Hematopoietic multipotent progenitor cell (in vitro differentiated cells): ENCODE results near the gene RGMA. TPM values are rescaled to one million over a fixed set of nuclear protein-coding genes. Genes with fewer than 3 reads are reported as not detected.

Experiments
- DNase-seq, 3 donors: peaks; one replicate each; pipeline ENCODE4 v3.0.0-alpha.2; 2011 to 2015; ENCODE audit warnings: low read depth in 2 of 3, low spot score in 2 of 3
- total RNA-seq: library from RNA; depleted of rRNA; stranded (reverse); fragments of >200 nt; gene quantifications from one replicate; pipeline ENCODE4 v1.2.3, GENCODE V29; 2012

The RGMA gene
- total RNA-seq, result 1.1 TPM

GRCh38 chr15:93088981-93089726, at the start of gene RGMA:
RGMA (minus strand) TSS chr15:93089211; CDS start chr15:93088932, 279 bp downstream.
- DNase-seq, result no peak

GRCh38 chr15:93136606-93137005, 47.6 kb upstream of the RGMA start:
- DNase-seq, result no peak

- DNase-seq, result no peak
Observed at GRCh38 chr15:93135997-93136397, 47.0 kb upstream of the RGMA start.

- no peak for DNase-seq
Observed at GRCh38 chr15:93135459-93135858, 46.4 kb upstream of the RGMA start.

- no peak for DNase-seq
Observed at GRCh38 chr15:93131485-93132095, 42.6 kb upstream of the RGMA start.

GRCh38 chr15:93129702-93130488, 40.9 kb upstream of the RGMA start:
- no peak for DNase-seq

GRCh38 chr15:93127286-93127685, 38.3 kb upstream of the RGMA start:
- no peak for DNase-seq

GRCh38 chr15:93126599-93126998, 37.6 kb upstream of the RGMA start:
- no peak for DNase-seq

GRCh38 chr15:93126148-93126547, 37.1 kb upstream of the RGMA start:
- DNase-seq, result no peak

- DNase-seq, result no peak
Observed at GRCh38 chr15:93124126-93124525, 35.1 kb upstream of the RGMA start.

GRCh38 chr15:93121973-93122910, 33.2 kb upstream of the RGMA start:
- DNase-seq, result no peak

- no peak for DNase-seq
Observed at GRCh38 chr15:93121107-93121506, 32.1 kb upstream of the RGMA start.

- DNase-seq, result no peak
Observed at GRCh38 chr15:93118904-93119303, 29.9 kb upstream of the RGMA start.

GRCh38 chr15:93111451-93111850, 22.4 kb upstream of the RGMA start:
- no peak for DNase-seq

- DNase-seq, result no peak
Observed at GRCh38 chr15:93110502-93111040, 21.6 kb upstream of the RGMA start.

GRCh38 chr15:93109336-93110102, 20.5 kb upstream of the RGMA start:
- no peak for DNase-seq

- no peak for DNase-seq
Observed at GRCh38 chr15:93107646-93108045, 18.6 kb upstream of the RGMA start.

- DNase-seq, result no peak
Observed at GRCh38 chr15:93105485-93105884, 16.5 kb upstream of the RGMA start.

- DNase-seq, result no peak
Observed at GRCh38 chr15:93103823-93104222, 14.8 kb upstream of the RGMA start.

GRCh38 chr15:93102211-93102610, 13.2 kb upstream of the RGMA start:
- DNase-seq, result no peak
